A673 (cell line): Measurements from ENCODE around the gene C11orf21.

Experiments used
- CTCF ChIP-seq: fragments of 300-800, 200-600 bp; sonication (generic); conservative IDR thresholded peaks from 2 replicates; pipeline ENCODE4 v1.5.1; 2017; ENCODE audit warnings: low read depth, mild to moderate bottlenecking, antibody characterized with exemption, low read length, moderate library complexity, mixed read lengths
- EZH2 ChIP-seq: fragments of 200-600 bp; sonication (generic); IDR thresholded peaks from 2 replicates; pipeline ENCODE4 v1.6.1; 2017; ENCODE audit warnings: borderline replicate concordance, low read depth, mild to moderate bottlenecking, mixed read lengths, antibody characterized with exemption, low read length; ENCODE audit not compliant: poor library complexity, severe bottlenecking

DNA sequence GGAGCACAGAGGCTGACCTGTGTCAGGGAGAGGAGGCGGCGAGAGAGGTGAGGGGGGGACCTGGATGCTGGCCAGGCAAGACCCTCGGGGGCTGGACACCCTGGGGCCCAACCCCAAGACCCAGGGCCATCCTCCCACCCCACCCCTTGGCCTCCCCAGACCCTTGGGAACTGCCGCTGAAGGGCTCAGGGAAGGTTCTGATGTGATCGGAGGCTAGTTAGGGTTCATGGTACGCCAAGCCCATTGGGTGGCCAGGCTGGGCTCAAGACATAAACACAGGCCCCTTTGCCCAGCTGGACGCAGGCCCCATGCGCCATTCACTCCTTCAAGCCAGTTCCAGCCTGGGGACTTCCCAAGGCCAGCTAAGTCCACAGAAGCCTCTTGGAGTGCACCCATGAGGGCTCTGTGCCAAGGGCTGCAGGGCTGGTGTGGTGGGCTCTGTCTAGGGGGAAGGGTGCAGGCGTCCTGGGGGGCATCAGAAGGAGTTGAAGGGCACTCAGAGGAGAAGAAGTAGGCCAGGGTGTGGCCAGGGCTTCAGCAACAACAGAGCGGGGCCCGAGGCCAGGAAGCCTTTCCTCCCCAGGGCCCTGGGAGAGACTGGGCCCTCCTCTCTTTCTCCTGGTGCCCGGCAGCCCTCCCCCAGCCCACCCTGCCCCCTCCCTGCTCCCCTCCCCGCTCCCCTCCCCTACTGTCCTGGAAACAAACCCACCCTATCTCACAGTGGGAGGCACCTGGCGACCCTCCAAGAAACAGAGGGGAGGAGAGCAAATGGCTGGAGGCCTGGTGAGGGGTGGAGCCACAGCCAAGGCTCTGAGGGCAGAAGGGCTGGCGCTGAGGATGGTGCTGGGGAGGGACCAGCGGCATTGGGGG, 13.0 kb upstream of the C11orf21 start:
- no peak for TF ChIP-seq CTCF
- no peak for TF ChIP-seq EZH2
